Endothelial cell of hepatic sinusoid (primary cell): ENCODE results near the gene DCUN1D3.
"Not testable (repeated sequence)": the region's sequence is repeated elsewhere in the genome, so short reads cannot be mapped to it uniquely, and the experiment has no call there.

Experiments used
- in situ Hi-C: cut with HindIII; loops from 2 replicates; pipeline ENCODE4 v1.10.0; 2017; ENCODE audit warnings: low sequenced_read_pairs

The DCUN1D3 gene

GRCh38 chr16:20900299-20901067 lies at the start of gene DCUN1D3, which contains the start of gene LYRM1:
TSS of gene DCUN1D3 (minus strand) at chr16:20900358. CDS start at chr16:20862538, 37,820 bp downstream.
TSS of gene LYRM1 (plus strand) at chr16:20900771. CDS start at chr16:20915556, 14,785 bp downstream.
- in situ Hi-C loops, result no loop called here

GRCh38 chr16:20949660-20950059 lies 49.5 kb upstream of the DCUN1D3 start:
- in situ Hi-C loops, result no loop called here

GRCh38 chr16:20948444-20948843 lies 48.3 kb upstream of the DCUN1D3 start:
- in situ Hi-C loops, result no loop called here

- in situ Hi-C loops, result no loop called here
These were observed 46.0 kb upstream of the DCUN1D3 start for GRCh38 chr16:20946015-20946629.

GRCh38 chr16:20945575-20945875 lies 45.4 kb upstream of the DCUN1D3 start:
- in situ Hi-C loops, result not testable (repeated sequence)

GRCh38 chr16:20944861-20945574 lies 44.9 kb upstream of the DCUN1D3 start:
- in situ Hi-C loops, result no loop called here

- in situ Hi-C loops, result no loop called here
These were observed 42.1 kb upstream of the DCUN1D3 start for GRCh38 chr16:20942256-20942655.

- in situ Hi-C loops, result no loop called here
These were observed 41.4 kb upstream of the DCUN1D3 start for GRCh38 chr16:20941636-20941926.

GRCh38 chr16:20940871-20941635 lies 40.9 kb upstream of the DCUN1D3 start:
- in situ Hi-C loops, result no loop called here

- in situ Hi-C loops, result no loop called here
These were observed 39.5 kb upstream of the DCUN1D3 start for GRCh38 chr16:20939611-20940010.

- in situ Hi-C loops, result no loop called here
These were observed 38.3 kb upstream of the DCUN1D3 start for GRCh38 chr16:20938426-20938825.

- in situ Hi-C loops, result no loop called here
These were observed 37.6 kb upstream of the DCUN1D3 start for GRCh38 chr16:20937736-20938135.

- in situ Hi-C loops, result no loop called here
These were observed 33.4 kb upstream of the DCUN1D3 start for GRCh38 chr16:20933589-20933988.

- in situ Hi-C loops, result no loop called here
These were observed 31.0 kb upstream of the DCUN1D3 start for GRCh38 chr16:20931066-20931600.

GRCh38 chr16:20930365-20930690 lies 30.2 kb upstream of the DCUN1D3 start:
- in situ Hi-C loops, result no loop called here

GRCh38 chr16:20929676-20930364 lies 29.7 kb upstream of the DCUN1D3 start:
- in situ Hi-C loops, result not testable (repeated sequence)

GRCh38 chr16:20928774-20929411 lies 28.7 kb upstream of the DCUN1D3 start:
- in situ Hi-C loops, result no loop called here

GRCh38 chr16:20925751-20926150 lies 25.6 kb upstream of the DCUN1D3 start:
- in situ Hi-C loops, result no loop called here

GRCh38 chr16:20923876-20924275 lies 23.7 kb upstream of the DCUN1D3 start:
- in situ Hi-C loops, result no loop called here

- in situ Hi-C loops, result no loop called here
These were observed 20.6 kb upstream of the DCUN1D3 start for GRCh38 chr16:20920799-20921198.
